Vagina (tissue), 2 donors: ENCODE measurements around the gene CCKAR. TPM values are rescaled to one million over a fixed set of nuclear protein-coding genes. Genes with fewer than 3 reads are reported as not detected.

Experiments used
- DNase-seq, 2 donors: peaks; one replicate each; pipeline ENCODE4 v3.0.0-alpha.2; 2017; ENCODE audit errors: extremely low spot score in 2 of 2
- H3K27ac ChIP-seq: fragments of 200-600 bp; sonication (generic); one replicate; pipeline ENCODE4 v1.5.1; 2019
- H3K27me3 ChIP-seq: fragments of 200-600 bp; sonication (generic); one replicate; pipeline ENCODE4 v1.5.1; 2019
- H3K36me3 ChIP-seq, 2 donors: fragments of 200-600 bp; sonication (generic); one replicate each; pipeline ENCODE4 v1.5.1; 2017 to 2019
- H3K4me1 ChIP-seq: fragments of 200-600 bp; sonication (generic); one replicate; pipeline ENCODE4 v1.5.1; 2019
- H3K4me3 ChIP-seq, 2 donors: fragments of 200-600 bp; sonication (generic); 1 replicate in 1 of 2; 2 replicates in 1 of 2; pipeline ENCODE4 v1.5.1; 2016 to 2019
- H3K9me3 ChIP-seq: fragments of 200-600 bp; sonication (generic); one replicate; pipeline ENCODE4 v1.5.1; 2019
- CTCF ChIP-seq, 3 experiments: fragments of 450-650 bp in 2 of 3; fragments of 200-600 bp in 1 of 3; sonication (generic) in 1 of 3; IDR thresholded peaks; one replicate each; pipeline ENCODE4 v1.5.1; 2017 to 2019; ENCODE audit warnings: antibody characterized with exemption in 3 of 3, mild to moderate bottlenecking in 2 of 3, moderate library complexity in 2 of 3
- POLR2A ChIP-seq, 2 donors: fragments of 450-650 bp; IDR thresholded peaks; one replicate each; pipeline ENCODE4 v1.6.1; 2017; ENCODE audit warnings: antibody characterized with exemption in 2 of 2, mild to moderate bottlenecking in 2 of 2, moderate library complexity in 2 of 2
- POLR2AphosphoS5 ChIP-seq, 2 donors: sonication (generic); formaldehyde crosslinking; IDR thresholded peaks; one replicate each; pipeline ENCODE4 v1.9.0; 2017; ENCODE audit warnings: antibody characterized with exemption in 2 of 2, mild to moderate bottlenecking in 2 of 2, low read depth in 1 of 2; ENCODE audit not compliant: insufficient read depth in 1 of 2
- intact Hi-C: fragments of 100-400 bp; cut with DNase I; formaldehyde crosslinking; loops from one replicate; pipeline ENCODE4 v1.15.1; 2023
- total RNA-seq: library from RNA; depleted of rRNA; stranded (reverse); fragments of >200 nt; gene quantifications from one replicate; pipeline ENCODE4 v1.2.3, GENCODE V29; 2016

Gene CCKAR
- total RNA-seq, 1 donor from 2014 or later: 0.74 TPM

- Histone ChIP-seq H3K4me1 (no peaks in the 10 kb centered on the region), H3K4me3 (no peak overlapping the region), H3K36me3 (no peaks in the 10 kb centered on the region), H3K9me3 (no peaks in the 10 kb centered on the region), H3K27me3 (no peaks in the 10 kb centered on the region), H3K27ac (no peak overlapping the region)
- intact Hi-C loops: no loop called here
- no peak for TF ChIP-seq POLR2AphosphoS5 (IDR thresholded peaks at IDR 0.05; ENCODE audit: insufficient read depth in 1 of 2, low read depth in 1 of 2)
- TF ChIP-seq CTCF (IDR thresholded peaks at IDR 0.05): no peak
- no peak for TF ChIP-seq POLR2A (IDR thresholded peaks at IDR 0.05)
- no peak for DNase-seq
Observed at GRCh38 chr4:26484516-26484915, 5.8 kb downstream of the CCKAR start.

GRCh38 chr4:26484032-26484515 is 6.2 kb downstream of the CCKAR start:
- no peak overlapping the region for H3K27ac ChIP-seq
- H3K4me3 ChIP-seq: no peak overlapping the region
- no peaks in the 10 kb centered on the region for H3K4me1 ChIP-seq
- DNase-seq: no peak
- no peaks in the 10 kb centered on the region for H3K9me3 ChIP-seq
- H3K36me3 ChIP-seq: no peaks in the 10 kb centered on the region
- TF ChIP-seq POLR2AphosphoS5 (IDR thresholded peaks at IDR 0.05; ENCODE audit: insufficient read depth in 1 of 2, low read depth in 1 of 2): no peak
- TF ChIP-seq POLR2A (IDR thresholded peaks at IDR 0.05): no peak
- TF ChIP-seq CTCF (IDR thresholded peaks at IDR 0.05): no peak
- intact Hi-C loops: no loop called here
- no peaks in the 10 kb centered on the region for H3K27me3 ChIP-seq

GRCh38 chr4:26482508-26483462 is 7.5 kb downstream of the CCKAR start:
- Histone ChIP-seq H3K27me3 (no peaks in the 10 kb centered on the region), H3K4me3 (no peak overlapping the region), H3K4me1 (no peaks in the 10 kb centered on the region), H3K27ac (no peak overlapping the region), H3K9me3 (no peaks in the 10 kb centered on the region), H3K36me3 (no peaks in the 10 kb centered on the region)
- no peak for DNase-seq
- no peak for TF ChIP-seq POLR2A (IDR thresholded peaks at IDR 0.05)
- TF ChIP-seq POLR2AphosphoS5 (IDR thresholded peaks at IDR 0.05; ENCODE audit: insufficient read depth in 1 of 2, low read depth in 1 of 2): no peak
- no peak for TF ChIP-seq CTCF (IDR thresholded peaks at IDR 0.05)
- intact Hi-C loops: no loop called here

- Histone ChIP-seq H3K36me3 (no peaks in the 10 kb centered on the region), H3K4me1 (no peaks in the 10 kb centered on the region), H3K9me3 (no peaks in the 10 kb centered on the region), H3K4me3 (no peak overlapping the region), H3K27me3 (no peaks in the 10 kb centered on the region), H3K27ac (no peak overlapping the region)
- intact Hi-C loops: no loop called here
- DNase-seq: no peak
- TF ChIP-seq CTCF (IDR thresholded peaks at IDR 0.05) (no peak), POLR2A (IDR thresholded peaks at IDR 0.05) (no peak), POLR2AphosphoS5 (IDR thresholded peaks at IDR 0.05; ENCODE audit: insufficient read depth in 1 of 2, low read depth in 1 of 2) (no peak)
Observed at GRCh38 chr4:26478330-26478729, 12.0 kb downstream of the CCKAR start.

- no peak for TF ChIP-seq CTCF (IDR thresholded peaks at IDR 0.05)
- TF ChIP-seq POLR2AphosphoS5 (IDR thresholded peaks at IDR 0.05; ENCODE audit: insufficient read depth in 1 of 2, low read depth in 1 of 2): no peak
- intact Hi-C loops: no loop called here
- Histone ChIP-seq H3K27ac (no peak overlapping the region), H3K36me3 (no peaks in the 10 kb centered on the region), H3K4me3 (no peak overlapping the region), H3K9me3 (no peaks in the 10 kb centered on the region), H3K27me3 (no peaks in the 10 kb centered on the region), H3K4me1 (no peaks in the 10 kb centered on the region)
- no peak for DNase-seq
Observed at GRCh38 chr4:26476545-26476944, 13.7 kb downstream of the CCKAR start.
